ENCODE measurements around the gene AGAP3. TPM values are rescaled to one million over a fixed set of nuclear protein-coding genes. Genes with fewer than 3 reads are reported as not detected.
A peak's percentile ranks its signal among the peaks of the same experiment; 100 is the strongest.

The AGAP3 gene
- total and polyA plus RNA-seq, 8 donors: 83.3 to 167 (median 100) TPM

GRCh38 chr7:151068069-151068773, 18.1 kb upstream of the AGAP3 start:
- no peaks in the 10 kb centered on the region for H3K27me3 ChIP-seq
- peaks cover 5 to 95% of the 10 kb centered on the region in 2 donors for H3K36me3 ChIP-seq
- intact Hi-C loops (cut with DNase I): no loop called here
- H3K4me1 ChIP-seq: no peaks in the 10 kb centered on the region
- ATAC-seq (no peak), DNase-seq (no peak)
- H3K9me3 ChIP-seq: no peaks in the 10 kb centered on the region
- H3K4me3 ChIP-seq: no peak overlapping the region
- TF ChIP-seq CTCF (IDR thresholded peaks at IDR 0.05): no peak
- no peak overlapping the region for H3K27ac ChIP-seq

- intact Hi-C loops (cut with DNase I): no loop called here
- no peaks in the 10 kb centered on the region for H3K9me3 ChIP-seq
- no peak for ATAC-seq
- no peak for DNase-seq
- H3K4me1 ChIP-seq: no peaks in the 10 kb centered on the region
- no peak overlapping the region for H3K4me3 ChIP-seq
- H3K36me3 ChIP-seq: peaks cover 10 to 100% of the 10 kb centered on the region in 2 donors
- no peaks in the 10 kb centered on the region for H3K27me3 ChIP-seq
- TF ChIP-seq CTCF (IDR thresholded peaks at IDR 0.05): no peak
- no peak overlapping the region for H3K27ac ChIP-seq
Observed at GRCh38 chr7:151069841-151070573, 16.3 kb upstream of the AGAP3 start.

GRCh38 chr7:151070574-151070960, 15.7 kb upstream of the AGAP3 start:
- H3K9me3 ChIP-seq: no peaks in the 10 kb centered on the region
- peaks cover 10 to 100% of the 10 kb centered on the region in 2 donors for H3K36me3 ChIP-seq
- TF ChIP-seq CTCF (IDR thresholded peaks at IDR 0.05): no peak
- H3K4me3 ChIP-seq: no peak overlapping the region
- no peaks in the 10 kb centered on the region for H3K4me1 ChIP-seq
- no peak for ATAC-seq
- no peaks in the 10 kb centered on the region for H3K27me3 ChIP-seq
- DNase-seq: no peak
- intact Hi-C loops (cut with DNase I): no loop called here
- no peak overlapping the region for H3K27ac ChIP-seq

GRCh38 chr7:151071032-151071866, 15.0 kb upstream of the AGAP3 start:
- H3K36me3 ChIP-seq: peaks cover 10 to 100% of the 10 kb centered on the region in 2 donors
- no peak overlapping the region for H3K4me3 ChIP-seq
- H3K27me3 ChIP-seq: no peaks in the 10 kb centered on the region
- TF ChIP-seq CTCF (IDR thresholded peaks at IDR 0.05): no peak
- intact Hi-C loops (cut with DNase I): no loop called here
- DNase-seq (peak in 1 of 4 donors; percentile 78), ATAC-seq (no peak)
- H3K4me1 ChIP-seq: no peaks in the 10 kb centered on the region
- H3K27ac ChIP-seq: no peak overlapping the region
- no peaks in the 10 kb centered on the region for H3K9me3 ChIP-seq

GRCh38 chr7:151073990-151074389, 12.3 kb upstream of the AGAP3 start:
- H3K4me3 ChIP-seq: no peak overlapping the region
- no peak overlapping the region for H3K27ac ChIP-seq
- ATAC-seq (no peak), DNase-seq (no peak)
- intact Hi-C loops (cut with DNase I): no loop called here
- H3K9me3 ChIP-seq: no peaks in the 10 kb centered on the region
- H3K36me3 ChIP-seq: peaks cover 5 to 84% of the 10 kb centered on the region in 2 donors
- no peak for TF ChIP-seq CTCF (IDR thresholded peaks at IDR 0.05)
- no peaks in the 10 kb centered on the region for H3K27me3 ChIP-seq
- H3K4me1 ChIP-seq: peaks cover 8 to 15% of the 10 kb centered on the region in 2 donors
